ENCODE data around the gene GATAD2A. TPM values are rescaled to one million over a fixed set of nuclear protein-coding genes. Genes with fewer than 3 reads are reported as not detected.

Gene GATAD2A
- total RNA-seq, 4 donors from 2014 or later, result 34.9 to 60.5 (median 42.5) TPM

GRCh38 chr19:19542507-19542906, 137.0 kb downstream of the GATAD2A start:
- Histone ChIP-seq H3K4me3 (no peak overlapping the region), H3K27me3 (peaks cover 13 to 97% (median 51%) of the 10 kb centered on the region in 4 donors), H3K9me3 (peaks cover 0 to 4% (median 0%) of the 10 kb centered on the region in 4 donors), H3K36me3 (no peaks in the 10 kb centered on the region), H3K4me1 (peaks cover 30 to 41% (median 35%) of the 10 kb centered on the region in 4 donors), H3K27ac (replicated peaks in 1 of 4) (no peak overlapping the region)
- WGBS, result 88% methylated on average over 12 of the region's 12 CpGs
- DNase-seq (ENCODE audit: extremely low spot score), result no peak
- TF ChIP-seq CTCF (IDR thresholded peaks at IDR 0.05) (no peak), EP300 (IDR thresholded peaks at IDR 0.05) (no peak), POLR2AphosphoS5 (IDR thresholded peaks at IDR 0.05) (no peak), POLR2A (IDR thresholded peaks at IDR 0.05; ENCODE audit: low read depth) (no peak)
- intact Hi-C loops (cut with DNase I), result no loop called here

GRCh38 chr19:19543101-19543500, 137.6 kb downstream of the GATAD2A start:
- no peak overlapping the region for H3K27ac ChIP-seq (replicated peaks in 1 of 4)
- intact Hi-C loops (cut with DNase I), result no loop called here
- no peak overlapping the region for H3K4me3 ChIP-seq
- peaks cover 0 to 4% (median 0%) of the 10 kb centered on the region in 4 donors for H3K9me3 ChIP-seq
- TF ChIP-seq EP300 (IDR thresholded peaks at IDR 0.05) (no peak), POLR2A (IDR thresholded peaks at IDR 0.05; ENCODE audit: low read depth) (no peak), POLR2AphosphoS5 (IDR thresholded peaks at IDR 0.05) (no peak), CTCF (IDR thresholded peaks at IDR 0.05) (no peak)
- no peak for DNase-seq (ENCODE audit: extremely low spot score)
- no peaks in the 10 kb centered on the region for H3K36me3 ChIP-seq
- H3K27me3 ChIP-seq, result peaks cover 10 to 99% (median 47%) of the 10 kb centered on the region in 4 donors
- WGBS, result 100% methylated on average over 1 of the region's 13 CpGs
- peaks cover 29 to 35% (median 32%) of the 10 kb centered on the region in 4 donors for H3K4me1 ChIP-seq

GRCh38 chr19:19543640-19544039, 138.2 kb downstream of the GATAD2A start:
- Histone ChIP-seq H3K27ac (replicated peaks in 1 of 4) (no peak overlapping the region), H3K36me3 (no peaks in the 10 kb centered on the region), H3K4me1 (peaks cover 24 to 31% (median 27%) of the 10 kb centered on the region in 4 donors), H3K4me3 (no peak overlapping the region), H3K9me3 (peaks cover 0 to 4% (median 0%) of the 10 kb centered on the region in 4 donors), H3K27me3 (peaks cover 7 to 99% (median 42%) of the 10 kb centered on the region in 4 donors)
- intact Hi-C loops (cut with DNase I), result no loop called here
- no peak for DNase-seq (ENCODE audit: extremely low spot score)
- no peak for TF ChIP-seq POLR2A (IDR thresholded peaks at IDR 0.05; ENCODE audit: low read depth)
- TF ChIP-seq CTCF (IDR thresholded peaks at IDR 0.05), result no peak
- TF ChIP-seq EP300 (IDR thresholded peaks at IDR 0.05), result no peak
- TF ChIP-seq POLR2AphosphoS5 (IDR thresholded peaks at IDR 0.05), result no peak
- 92% methylated on average over 18 of the region's 19 CpGs for WGBS

- intact Hi-C loops (cut with DNase I), result no loop called here
- H3K27me3 ChIP-seq, result peaks cover 7 to 99% (median 34%) of the 10 kb centered on the region in 4 donors
- H3K4me1 ChIP-seq, result peaks cover 19 to 28% (median 22%) of the 10 kb centered on the region in 4 donors
- no peaks in the 10 kb centered on the region for H3K36me3 ChIP-seq
- DNase-seq (ENCODE audit: extremely low spot score), result no peak
- WGBS, result 87% methylated on average over 25 of the region's 75 CpGs
- H3K4me3 ChIP-seq, result no peak overlapping the region
- TF ChIP-seq CTCF (IDR thresholded peaks at IDR 0.05) (no peak), POLR2A (IDR thresholded peaks at IDR 0.05; ENCODE audit: low read depth) (no peak), POLR2AphosphoS5 (IDR thresholded peaks at IDR 0.05) (no peak), EP300 (IDR thresholded peaks at IDR 0.05) (no peak)
- no peak overlapping the region for H3K27ac ChIP-seq (replicated peaks in 1 of 4)
- peaks cover 0 to 4% (median 0%) of the 10 kb centered on the region in 4 donors for H3K9me3 ChIP-seq
Observed at GRCh38 chr19:19544257-19544953, 138.9 kb downstream of the GATAD2A start.

All from esophagus muscularis mucosa (tissue), 4 donors.